Caki2 (cell line): Measurements from ENCODE around the gene CYP11A1. TPM values are rescaled to one million over a fixed set of nuclear protein-coding genes. Genes with fewer than 3 reads are reported as not detected.
A peak's percentile ranks its signal among the peaks of the same experiment; 100 is the strongest.

Experiments used
- DNase-seq: peaks from one replicate; pipeline ENCODE4 v3.0.0-alpha.2; 2015; ENCODE audit warnings: low read depth
- in situ Hi-C: cut with HindIII; loops from 2 replicates; pipeline ENCODE4 v1.10.0; 2016; ENCODE audit warnings: low sequenced_read_pairs, low pct_unique_long_range_greater_than_20kb, mixed read lengths
- total RNA-seq: library from RNA; depleted of rRNA; stranded (reverse); fragments of >200 nt; shearing (Covaris generic); gene quantifications from 2 replicates; pipeline ENCODE4 v1.2.3, GENCODE V29; 2014; ENCODE audit warnings: low replicate concordance

Gene CYP11A1
- total RNA-seq, 1 experiment from 2014 or later = not detected

DNA sequence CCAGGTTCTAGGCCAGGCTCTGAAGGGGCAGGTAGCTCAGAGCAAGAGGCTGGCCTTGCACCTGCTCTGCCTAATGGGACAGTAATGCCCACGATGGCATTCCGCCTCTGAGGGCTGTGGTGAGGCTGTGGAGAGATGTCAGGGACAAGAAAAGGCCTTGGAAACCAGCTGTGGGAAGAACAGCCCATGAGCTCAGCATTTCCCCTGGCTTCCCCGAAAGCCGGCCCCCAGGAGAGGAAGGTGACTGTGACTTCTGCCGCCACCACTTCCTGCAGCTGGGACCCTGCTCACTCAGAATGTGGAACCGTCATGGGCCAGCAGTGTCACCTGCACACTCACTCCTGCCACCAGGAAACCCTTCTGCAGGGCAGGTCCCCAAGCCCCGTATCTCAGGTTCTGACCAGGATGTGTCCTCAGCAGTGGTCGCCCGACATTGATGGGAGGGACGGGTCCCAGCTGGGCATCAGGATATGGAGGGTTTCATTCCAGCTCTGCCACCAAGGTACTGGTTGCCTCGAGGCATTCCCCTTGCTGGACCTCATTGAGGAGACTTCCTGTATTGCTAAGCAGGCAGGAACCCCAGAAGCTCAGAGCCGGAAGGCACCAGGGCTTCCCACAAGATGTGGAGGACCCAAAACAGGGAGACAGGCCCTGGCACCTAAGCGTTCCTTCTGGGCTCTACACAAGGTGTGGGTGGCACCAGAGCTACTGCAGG lies 35.6 kb upstream of the CYP11A1 start:
- DNase-seq = no peak
- in situ Hi-C loops = no loop called here

GRCh38 chr15:74402337-74402841 lies 34.9 kb upstream of the CYP11A1 start:
- in situ Hi-C loops = no loop called here
- no peak for DNase-seq

DNA sequence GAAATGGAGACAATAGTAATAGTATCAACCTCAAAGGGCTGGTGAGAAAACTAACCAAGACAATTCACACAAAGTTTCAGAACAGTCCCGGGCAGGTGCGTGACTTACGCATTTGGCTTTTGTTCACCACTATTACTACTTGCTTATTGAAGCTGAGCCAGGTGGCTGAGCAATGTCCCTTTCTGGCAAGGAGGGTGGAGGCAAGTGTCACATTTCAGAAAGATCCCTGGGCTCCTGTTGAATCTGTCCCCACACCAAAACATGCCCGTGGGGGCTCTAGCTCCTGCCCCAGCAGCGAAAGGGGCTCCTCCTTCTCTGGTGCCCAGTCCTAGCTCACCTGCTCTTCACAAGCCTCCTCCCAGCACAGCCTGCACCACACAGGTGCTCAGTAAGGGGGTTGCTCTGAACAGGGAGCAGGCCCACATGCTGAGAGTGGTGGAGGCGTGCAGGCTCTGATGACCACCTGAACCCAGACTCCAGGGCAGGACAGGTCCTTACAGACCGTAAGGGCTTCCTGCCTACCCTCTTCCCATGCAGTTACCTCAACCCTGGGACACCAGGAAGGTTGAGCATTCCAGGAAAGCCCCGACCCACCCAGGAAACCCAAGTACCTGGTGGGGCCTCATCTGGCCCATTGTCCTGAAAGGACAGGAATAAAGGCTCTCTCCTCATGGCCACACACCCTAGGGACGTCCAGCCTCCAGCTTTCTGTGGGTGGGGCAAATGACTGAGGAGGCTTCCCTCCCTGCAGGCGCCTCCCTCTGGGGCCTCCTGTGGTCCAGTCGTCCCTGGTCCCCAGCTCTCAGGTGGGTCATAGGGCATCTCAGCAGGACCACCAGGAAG lies 33.7 kb upstream of the CYP11A1 start:
- no peak for DNase-seq
- in situ Hi-C loops = no loop called here

DNA sequence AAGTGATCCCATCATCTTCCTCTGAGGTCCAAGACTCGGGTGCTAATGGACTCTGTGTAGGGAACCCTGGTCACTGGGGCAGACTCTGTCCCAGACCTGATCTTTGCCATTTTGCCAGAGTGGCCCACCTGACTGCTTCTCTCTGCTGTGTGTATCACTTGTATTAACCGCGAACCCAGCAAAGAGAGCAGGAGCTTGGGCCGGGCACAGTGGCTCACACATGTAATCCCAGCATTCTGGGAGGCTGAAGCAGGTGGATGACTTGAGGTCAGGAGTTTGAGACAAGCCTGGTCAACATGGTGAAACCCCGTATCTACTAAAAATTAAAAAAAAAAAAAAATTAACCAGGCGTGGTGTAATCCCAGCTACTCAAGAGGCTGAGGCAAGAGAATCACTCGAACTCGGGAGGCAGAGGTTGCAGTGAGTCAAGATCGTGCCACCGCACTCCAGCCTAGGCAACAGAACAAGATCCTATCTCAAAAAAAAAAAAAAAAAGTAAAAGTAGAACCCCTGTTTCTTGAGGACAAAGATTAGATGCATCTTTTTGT lies 32.9 kb upstream of the CYP11A1 start:
- DNase-seq = no peak
- in situ Hi-C loops = no loop called here

DNA sequence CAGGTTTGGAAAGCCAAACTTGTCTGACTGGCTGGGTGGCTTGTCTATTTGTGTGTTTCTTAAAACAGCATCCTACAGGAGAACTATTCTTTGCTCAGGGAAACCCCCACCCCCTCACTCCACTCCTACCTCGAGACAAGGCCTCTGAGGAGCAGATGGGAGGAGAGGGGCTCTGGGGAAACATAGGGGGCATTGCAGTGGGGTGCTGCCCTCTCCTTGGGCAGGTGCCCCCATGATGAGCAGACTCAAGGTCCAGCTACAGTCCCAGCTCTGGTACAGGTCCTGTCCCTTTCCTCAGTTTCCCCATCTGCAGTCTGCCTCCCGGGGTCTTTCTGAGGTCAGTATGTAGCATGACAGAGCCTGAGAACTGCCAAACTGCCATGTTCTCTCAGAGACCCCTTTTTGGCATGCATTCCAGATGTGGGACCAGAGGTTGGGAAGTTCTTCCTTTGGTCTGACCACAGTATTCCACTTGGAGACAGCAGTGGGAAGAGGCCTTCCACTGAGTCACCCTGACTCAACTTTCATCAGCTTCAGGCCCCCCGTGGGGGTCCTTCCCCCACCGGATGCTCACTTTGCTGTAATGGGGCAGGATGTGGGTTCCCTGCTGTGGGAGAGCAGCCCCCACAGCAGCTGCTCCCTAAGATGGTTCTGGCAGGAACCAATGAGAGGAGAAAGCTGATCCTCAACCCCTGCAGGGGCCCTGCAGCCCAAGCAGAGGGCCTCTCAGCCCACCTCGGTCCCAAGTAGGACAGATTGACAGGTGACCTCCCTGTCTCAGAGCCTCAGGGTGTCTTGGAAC lies 32.3 kb upstream of the CYP11A1 start:
- in situ Hi-C loops = no loop called here
- no peak for DNase-seq

GRCh38 chr15:74399100-74399499 lies 31.7 kb upstream of the CYP11A1 start:
- in situ Hi-C loops = no loop called here
- DNase-seq = no peak

DNA sequence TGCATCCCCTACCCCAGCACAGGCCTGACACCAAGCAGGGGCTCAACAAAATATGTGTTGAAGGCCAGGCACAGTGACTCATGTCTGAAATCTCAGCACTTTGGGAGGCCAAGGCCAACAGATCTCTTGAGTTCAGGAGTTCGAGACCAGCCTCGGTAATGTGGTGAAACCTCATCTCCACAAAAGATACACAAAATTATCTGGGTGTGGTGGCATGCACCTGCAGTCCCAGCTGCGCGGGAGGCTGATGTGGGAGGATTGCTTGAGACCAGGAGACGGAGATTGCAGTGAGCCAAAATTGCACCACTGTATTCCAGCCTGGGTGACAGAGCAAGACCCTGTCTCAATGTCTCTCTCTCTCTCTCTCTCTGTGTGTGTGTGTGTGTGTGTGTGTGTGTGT lies 30.7 kb upstream of the CYP11A1 start:
- no peak for DNase-seq
- in situ Hi-C loops = no loop called here

GRCh38 chr15:74397239-74398068 lies 30.0 kb upstream of the CYP11A1 start:
- in situ Hi-C loops = no loop called here
- DNase-seq = no peak

GRCh38 chr15:74396445-74397238 lies 29.2 kb upstream of the CYP11A1 start:
- DNase-seq = peak; percentile 43
- in situ Hi-C loops = no loop called here

DNA sequence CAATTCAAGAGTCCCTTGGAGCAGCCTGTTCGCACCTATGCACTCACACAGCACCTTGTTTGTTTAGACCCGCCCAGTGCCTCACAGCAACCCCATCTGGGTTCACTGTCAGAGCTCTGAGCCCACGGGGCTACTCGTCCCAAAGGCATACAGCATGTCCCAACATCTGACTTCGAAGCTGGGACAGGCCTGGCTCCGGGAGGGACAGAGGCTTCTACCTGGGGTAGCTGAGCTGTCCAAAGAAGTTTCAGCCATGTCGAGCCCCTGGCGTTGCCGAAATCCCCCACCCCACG lies 28.6 kb upstream of the CYP11A1 start:
- DNase-seq = no peak
- in situ Hi-C loops = no loop called here

GRCh38 chr15:74395319-74396145 lies 28.1 kb upstream of the CYP11A1 start:
- in situ Hi-C loops = no loop called here
- no peak for DNase-seq

- no peak for DNase-seq
- in situ Hi-C loops = no loop called here
Observed at GRCh38 chr15:74394090-74394846, 26.8 kb upstream of the CYP11A1 start.

- no peak for DNase-seq
- in situ Hi-C loops = no loop called here
Observed at GRCh38 chr15:74393423-74393822, 26.0 kb upstream of the CYP11A1 start.

- no peak for DNase-seq
- in situ Hi-C loops = no loop called here
Observed at GRCh38 chr15:74392902-74393301, 25.5 kb upstream of the CYP11A1 start.

DNA sequence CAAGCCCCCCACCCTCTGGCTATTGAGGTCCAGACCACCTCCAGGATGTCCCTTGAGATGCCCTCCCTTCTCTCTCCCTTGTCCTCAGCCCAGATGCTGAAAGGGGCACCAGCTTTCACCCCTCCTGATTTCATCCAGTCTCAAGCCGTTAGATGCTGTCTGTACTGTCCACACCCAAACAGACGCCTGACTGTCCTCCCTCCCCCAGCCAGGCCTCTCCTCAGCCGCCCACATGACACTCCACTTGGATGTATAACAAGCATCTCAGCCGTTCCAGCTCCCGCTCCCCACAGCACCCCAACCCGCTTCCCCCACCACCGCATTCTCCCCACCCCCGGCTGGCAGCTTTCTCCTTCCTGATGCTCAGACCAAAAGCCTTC lies 25.0 kb upstream of the CYP11A1 start:
- in situ Hi-C loops = no loop called here

More for the DNA sequence above, 25.0 kb upstream of the CYP11A1 start:
- no peak for DNase-seq
